Measurements from ENCODE around the gene SETBP1.
"Not testable (repeated sequence)": the region's sequence is repeated elsewhere in the genome, so short reads cannot be mapped to it uniquely, and the experiment has no call there.

SETBP1 gene

GRCh38 chr18:44795241-44795640 lies 114.6 kb downstream of the SETBP1 start:
- no peak for DNase-seq

- no peak for DNase-seq
Observed at GRCh38 chr18:44796429-44797428, 116.0 kb downstream of the SETBP1 start.

GRCh38 chr18:44798433-44799048 lies 117.9 kb downstream of the SETBP1 start:
- no peak for DNase-seq

- DNase-seq, result no peak
Observed at GRCh38 chr18:44799382-44799906, 118.8 kb downstream of the SETBP1 start.

- DNase-seq, result no peak
Observed at GRCh38 chr18:44799907-44800421, 119.3 kb downstream of the SETBP1 start.

- not testable (repeated sequence) for DNase-seq
Observed at GRCh38 chr18:44800766-44801165, 120.1 kb downstream of the SETBP1 start.

- DNase-seq, result no peak
Observed at GRCh38 chr18:44801781-44802180, 121.1 kb downstream of the SETBP1 start.

GRCh38 chr18:44802508-44802907 lies 121.8 kb downstream of the SETBP1 start:
- DNase-seq, result no peak

- peak; percentile 38 for DNase-seq
Observed at GRCh38 chr18:44803019-44803650, 122.4 kb downstream of the SETBP1 start.

- no peak for DNase-seq
Observed at GRCh38 chr18:44804033-44804432, 123.3 kb downstream of the SETBP1 start.

- DNase-seq, result no peak
Observed at GRCh38 chr18:44805176-44805575, 124.5 kb downstream of the SETBP1 start.

- no peak for DNase-seq
Observed at GRCh38 chr18:44805643-44806042, 125.0 kb downstream of the SETBP1 start.

- no peak for DNase-seq
Observed at GRCh38 chr18:44807766-44808165, 127.1 kb downstream of the SETBP1 start.

GRCh38 chr18:44811572-44812125 lies 131.0 kb downstream of the SETBP1 start:
- DNase-seq, result no peak

- no peak for DNase-seq
Observed at GRCh38 chr18:44812426-44812825, 131.7 kb downstream of the SETBP1 start.

GRCh38 chr18:44813586-44813985 lies 132.9 kb downstream of the SETBP1 start:
- DNase-seq, result no peak

GRCh38 chr18:44815108-44815507 lies 134.4 kb downstream of the SETBP1 start:
- no peak for DNase-seq

GRCh38 chr18:44816050-44816449 lies 135.4 kb downstream of the SETBP1 start:
- no peak for DNase-seq

GRCh38 chr18:44816477-44816876 lies 135.8 kb downstream of the SETBP1 start:
- no peak for DNase-seq

GRCh38 chr18:44817831-44818473 lies 137.3 kb downstream of the SETBP1 start:
- DNase-seq, result no peak

GRCh38 chr18:44818668-44819403 lies 138.1 kb downstream of the SETBP1 start:
- no peak for DNase-seq

Data from NCI-H2029 treated with DMSO at 0.1 percent for 48 hours (cell line).